ENCODE measurements around the gene UBE2S. TPM values are rescaled to one million over a fixed set of nuclear protein-coding genes. Genes with fewer than 3 reads are reported as not detected.

UBE2S gene
- polyA plus RNA-seq, 3 donors, result 38.8 to 53.3 (median 46.7) TPM

- peak; percentile 94 to 98 (median 95) for DNase-seq (ENCODE audit: low read depth in 3 of 3, low spot score in 2 of 3)
Measured at GRCh38 chr19:55384920-55385723, 22.5 kb downstream of the UBE2S start.

- DNase-seq (ENCODE audit: low read depth in 3 of 3, low spot score in 2 of 3), result no peak
Measured at GRCh38 chr19:55384131-55384919, 23.3 kb downstream of the UBE2S start, which contains the start of gene TMEM238. Gene TMEM238, minus strand, starts transcription at chr19:55384292. Its CDS starts 33 bp downstream, at chr19:55384259.

- no peak for DNase-seq (ENCODE audit: low read depth in 3 of 3, low spot score in 2 of 3)
Measured at GRCh38 chr19:55383279-55384130, 24.1 kb downstream of the UBE2S start.

GRCh38 chr19:55382522-55383054 is 25.0 kb downstream of the UBE2S start:
- no peak for DNase-seq (ENCODE audit: low read depth in 3 of 3, low spot score in 2 of 3)

DNA sequence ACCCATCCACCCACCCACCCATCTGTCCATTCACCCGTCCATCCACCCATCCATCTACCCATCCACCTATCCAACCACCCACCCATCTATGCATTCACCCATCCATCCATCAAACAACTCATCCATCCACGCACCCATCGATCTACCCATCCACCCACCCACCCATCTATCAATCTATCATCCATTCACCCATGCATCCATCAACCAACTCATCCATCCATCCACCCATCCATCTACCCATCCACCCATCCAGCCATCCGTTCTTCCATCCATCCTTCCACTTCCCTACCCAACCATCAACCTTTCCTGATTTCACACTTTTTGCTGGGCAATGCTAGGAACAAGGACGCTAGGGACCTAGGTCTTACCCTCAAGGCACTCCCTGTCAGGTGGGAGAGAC is 25.6 kb downstream of the UBE2S start:
- no peak for DNase-seq (ENCODE audit: low read depth in 3 of 3, low spot score in 2 of 3)

DNA sequence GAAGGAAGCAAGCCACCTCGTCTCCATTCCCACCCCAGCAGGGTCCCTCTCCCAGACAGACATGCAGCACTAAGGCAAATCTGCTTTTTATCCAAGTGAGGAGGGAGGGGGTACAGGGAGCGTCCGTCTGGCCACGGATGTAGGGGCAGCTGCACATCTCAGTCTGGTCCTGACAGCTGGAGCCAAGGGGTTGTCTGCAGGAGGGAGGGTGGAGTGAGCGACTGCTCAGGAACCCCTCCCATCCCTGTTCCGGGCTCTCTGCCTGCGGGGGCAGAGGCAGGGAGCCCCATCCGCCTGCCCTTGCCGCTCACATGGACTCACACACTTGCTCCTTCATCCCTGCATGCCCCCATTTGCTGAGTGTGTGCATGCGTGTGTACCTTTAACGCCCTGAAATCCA is 28.4 kb downstream of the UBE2S start:
- DNase-seq (ENCODE audit: low read depth in 3 of 3, low spot score in 2 of 3), result no peak

DNA sequence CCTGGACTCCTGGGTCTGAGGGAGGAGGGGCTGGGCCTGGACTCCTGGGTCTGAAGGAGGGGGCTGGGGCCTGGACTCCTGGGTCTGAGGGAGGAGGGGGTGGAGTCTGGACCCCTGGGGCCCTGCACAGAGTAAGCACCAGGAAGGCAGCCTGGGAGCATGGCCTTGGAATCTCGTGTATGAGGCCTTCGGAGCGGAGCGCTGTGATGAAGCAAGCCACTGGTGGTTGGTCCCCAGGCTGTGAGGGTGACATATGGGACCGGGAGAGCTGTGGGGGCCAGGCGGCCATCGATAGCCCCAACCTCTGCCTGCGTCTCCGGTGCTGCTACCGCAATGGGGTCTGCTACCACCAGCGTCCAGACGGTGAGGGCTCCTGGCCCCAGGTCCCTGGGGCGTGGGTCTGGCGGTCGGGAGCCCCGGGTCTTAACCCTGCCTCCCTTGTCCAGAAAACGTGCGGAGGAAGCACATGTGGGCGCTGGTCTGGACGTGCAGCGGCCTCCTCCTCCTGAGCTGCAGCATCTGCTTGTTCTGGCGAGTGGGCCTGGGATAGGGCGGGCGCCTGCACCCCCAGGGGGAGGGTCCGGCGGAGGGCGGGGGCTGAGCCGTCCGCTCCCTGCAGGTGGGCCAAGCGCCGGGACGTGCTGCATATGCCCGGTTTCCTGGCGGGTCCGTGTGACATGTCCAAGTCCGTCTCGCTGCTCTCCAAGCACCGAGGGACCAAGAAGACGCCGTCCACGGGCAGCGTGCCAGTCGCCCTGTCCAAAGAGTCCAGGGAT is 30.0 kb downstream of the UBE2S start:
- no peak for DNase-seq (ENCODE audit: low read depth in 3 of 3, low spot score in 2 of 3)

DNA sequence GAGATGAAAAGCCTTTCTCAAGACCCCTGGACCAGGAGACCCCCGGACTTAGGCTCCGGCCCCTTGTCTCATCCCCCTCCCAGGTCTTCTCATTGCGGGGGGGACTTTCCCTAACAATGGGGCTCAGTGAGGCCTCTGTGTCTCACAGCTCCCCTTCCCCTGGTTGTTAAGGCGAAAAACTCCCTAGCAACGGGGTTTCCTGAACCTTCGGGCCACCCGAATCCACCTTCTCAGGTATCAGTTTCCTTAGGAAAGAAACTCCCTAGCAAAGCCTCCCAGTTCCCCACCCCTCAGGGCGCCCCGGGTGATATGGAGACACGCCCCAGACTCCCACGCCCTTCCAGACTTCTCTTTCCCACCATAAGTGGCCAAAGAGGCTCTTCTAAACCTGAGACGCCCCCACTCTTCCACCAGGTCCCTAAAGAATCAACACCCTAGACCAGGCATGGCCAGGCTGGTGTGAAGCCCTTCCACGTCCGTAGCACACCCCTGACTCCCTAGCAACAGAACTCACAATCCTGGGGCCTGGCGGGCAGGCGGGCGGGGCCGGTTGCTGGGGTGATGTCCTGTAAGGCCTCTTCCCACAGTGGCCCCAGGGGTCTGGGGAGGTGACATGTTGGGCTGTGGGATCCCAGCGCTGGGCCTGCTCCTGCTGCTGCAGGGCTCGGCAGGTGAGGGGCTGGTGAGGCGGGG is 31.2 kb downstream of the UBE2S start, which contains the start of gene TMEM190:
TSS of gene TMEM190 (plus strand) at position 586 of the 693 bp plus-strand sequence. CDS start at position 614, 28 bp downstream.
- no peak for DNase-seq (ENCODE audit: low read depth in 3 of 3, low spot score in 2 of 3)

DNA sequence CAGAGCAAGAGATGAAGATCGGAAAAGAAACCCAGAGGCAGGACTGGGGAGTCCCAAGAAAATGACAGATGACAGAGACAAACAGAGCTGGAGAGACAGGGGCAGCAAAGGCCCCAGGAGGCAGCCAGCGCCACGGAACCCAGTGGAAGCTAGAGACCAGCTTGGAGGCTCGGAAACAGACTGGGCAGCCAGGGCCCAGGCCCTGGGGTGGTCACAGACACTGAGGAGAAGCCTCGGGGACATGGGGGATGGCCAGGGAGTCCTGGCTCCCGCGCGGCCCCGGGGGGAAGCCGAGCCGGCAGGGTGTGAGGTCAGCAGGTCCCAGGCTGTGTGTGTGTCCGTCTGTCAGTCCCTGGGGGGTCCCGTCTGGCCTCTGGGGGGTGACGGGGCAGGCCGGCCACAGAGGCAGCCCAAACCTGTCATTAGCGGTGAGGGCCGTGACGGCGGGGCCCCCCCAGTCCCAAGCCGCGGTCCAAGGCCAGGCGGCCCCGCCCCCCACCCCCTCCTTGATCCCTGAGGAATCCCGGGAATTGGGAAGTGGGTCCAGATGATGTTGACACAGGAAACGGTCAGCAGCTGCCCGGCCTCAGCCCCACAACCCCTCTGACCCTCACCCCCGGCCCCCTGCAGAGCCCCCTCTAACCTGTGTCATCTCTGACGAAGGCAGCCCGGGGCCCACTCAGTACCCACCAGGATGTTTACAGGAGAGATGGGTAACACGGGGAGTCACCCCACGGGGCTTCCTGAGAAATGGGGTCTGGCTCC is 33.4 kb downstream of the UBE2S start:
- DNase-seq (ENCODE audit: low read depth in 3 of 3, low spot score in 2 of 3), result no peak

DNA sequence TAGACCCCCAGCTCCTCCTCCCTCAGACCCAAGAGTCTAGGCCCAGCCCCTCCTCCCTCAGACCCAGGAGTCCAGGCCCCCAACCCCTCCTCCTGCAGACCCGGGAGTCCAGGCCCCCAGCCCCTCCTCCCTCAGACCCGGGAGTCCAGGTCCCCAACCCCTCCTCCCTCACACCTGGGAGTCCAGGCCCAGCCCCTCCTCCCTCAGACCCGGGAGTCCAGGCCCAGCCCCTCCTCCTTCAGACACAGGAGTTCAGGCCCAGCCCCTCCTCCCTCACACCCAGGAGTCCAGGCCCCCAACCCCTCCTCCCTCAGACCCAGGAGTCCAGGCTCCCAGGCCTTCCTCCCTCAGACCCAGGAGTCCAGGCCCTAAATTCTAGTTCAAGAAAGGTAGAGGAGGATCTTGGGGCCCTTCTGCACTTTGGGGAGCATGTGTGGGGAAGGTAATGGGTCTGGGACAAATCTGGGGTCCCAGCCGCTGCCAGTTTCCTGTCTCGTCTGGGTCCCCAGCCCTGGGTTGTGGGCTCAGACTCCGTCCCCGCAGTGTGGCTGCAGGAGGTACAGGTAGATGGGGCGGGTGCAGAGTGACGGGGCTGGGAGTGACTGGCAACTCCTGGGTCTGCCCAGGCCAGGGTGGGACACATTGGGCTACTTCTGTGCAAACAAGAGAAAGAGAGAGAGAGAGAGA is 34.1 kb downstream of the UBE2S start:
- no peak for DNase-seq (ENCODE audit: low read depth in 3 of 3, low spot score in 2 of 3)

DNA sequence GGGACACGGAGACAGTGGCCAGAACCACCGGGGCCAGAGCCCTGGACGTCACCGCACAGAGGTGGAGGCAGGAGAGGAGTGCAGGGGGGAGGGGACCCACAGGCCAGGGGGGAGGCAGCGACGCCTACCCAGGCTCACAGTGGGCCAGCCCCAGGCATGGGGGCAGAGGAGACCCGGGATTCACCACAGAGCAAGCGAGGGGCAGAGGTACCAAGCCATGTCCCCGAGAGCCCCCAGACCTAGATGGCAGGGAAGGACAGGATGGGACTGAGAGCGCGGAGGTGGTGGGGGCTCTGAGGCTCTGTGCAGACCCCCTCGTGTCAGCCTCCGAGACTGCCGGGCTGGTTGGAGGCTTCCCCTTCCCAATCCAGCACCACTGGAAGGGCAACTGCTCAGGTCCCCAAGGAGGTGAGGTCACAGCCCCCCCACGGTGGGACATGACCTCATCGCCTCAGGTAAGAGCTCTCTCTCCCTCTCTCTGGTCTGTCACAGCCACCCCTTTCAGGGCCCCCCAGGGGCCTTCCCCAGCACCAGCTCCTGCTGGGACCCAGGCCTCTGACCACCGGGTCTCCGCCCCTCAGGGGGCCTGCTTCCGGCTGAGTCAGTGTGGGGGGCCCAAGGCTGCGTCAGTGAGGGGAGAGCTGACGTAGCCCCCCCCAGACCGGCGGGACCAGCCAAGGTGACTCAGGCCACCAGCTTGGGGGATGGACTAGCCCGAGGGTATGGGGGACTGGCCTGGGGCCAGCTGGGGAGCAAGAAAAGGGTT is 35.1 kb downstream of the UBE2S start:
- no peak for DNase-seq (ENCODE audit: low read depth in 3 of 3, low spot score in 2 of 3)

- no peak for DNase-seq (ENCODE audit: low read depth in 3 of 3, low spot score in 2 of 3)
Measured at GRCh38 chr19:55370305-55370988, 37.1 kb downstream of the UBE2S start, which contains the start of gene IL11. Gene IL11, minus strand, starts transcription at chr19:55370463. Its CDS starts 153 bp downstream, at chr19:55370310.

DNA sequence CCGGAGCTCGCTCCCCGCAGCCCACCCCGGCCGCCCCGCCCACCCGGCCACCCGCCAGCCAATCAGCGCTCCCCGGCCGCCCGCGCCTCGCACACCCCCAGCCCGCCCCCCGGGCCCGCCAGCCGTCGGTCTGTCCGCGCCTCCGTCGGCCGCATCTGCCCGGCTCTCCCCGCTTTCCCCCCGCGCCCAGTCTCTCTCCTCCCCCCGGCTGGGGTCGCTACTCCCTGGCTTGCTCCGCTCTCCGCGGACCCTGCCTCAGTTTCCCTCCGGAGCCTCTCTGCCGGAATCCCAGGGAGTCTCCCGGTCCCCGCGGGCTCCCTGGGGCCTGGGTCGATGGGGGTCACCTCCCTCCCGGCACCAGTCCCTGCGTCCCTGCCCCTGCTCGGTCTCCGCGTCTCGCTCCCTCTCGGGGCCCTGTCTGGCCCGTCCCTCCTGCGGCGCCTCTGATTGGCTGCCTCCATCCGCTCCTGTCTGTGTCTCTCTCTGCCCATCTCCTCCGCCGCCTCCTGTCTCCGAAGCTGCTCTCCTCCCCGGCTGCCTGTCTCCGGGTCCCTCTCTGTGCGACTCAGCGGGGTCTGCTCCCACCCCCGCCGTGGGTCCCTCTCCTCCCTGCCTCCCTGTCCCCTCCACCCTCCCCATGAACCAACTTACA is 37.8 kb downstream of the UBE2S start:
- no peak for DNase-seq (ENCODE audit: low read depth in 3 of 3, low spot score in 2 of 3)

DNA sequence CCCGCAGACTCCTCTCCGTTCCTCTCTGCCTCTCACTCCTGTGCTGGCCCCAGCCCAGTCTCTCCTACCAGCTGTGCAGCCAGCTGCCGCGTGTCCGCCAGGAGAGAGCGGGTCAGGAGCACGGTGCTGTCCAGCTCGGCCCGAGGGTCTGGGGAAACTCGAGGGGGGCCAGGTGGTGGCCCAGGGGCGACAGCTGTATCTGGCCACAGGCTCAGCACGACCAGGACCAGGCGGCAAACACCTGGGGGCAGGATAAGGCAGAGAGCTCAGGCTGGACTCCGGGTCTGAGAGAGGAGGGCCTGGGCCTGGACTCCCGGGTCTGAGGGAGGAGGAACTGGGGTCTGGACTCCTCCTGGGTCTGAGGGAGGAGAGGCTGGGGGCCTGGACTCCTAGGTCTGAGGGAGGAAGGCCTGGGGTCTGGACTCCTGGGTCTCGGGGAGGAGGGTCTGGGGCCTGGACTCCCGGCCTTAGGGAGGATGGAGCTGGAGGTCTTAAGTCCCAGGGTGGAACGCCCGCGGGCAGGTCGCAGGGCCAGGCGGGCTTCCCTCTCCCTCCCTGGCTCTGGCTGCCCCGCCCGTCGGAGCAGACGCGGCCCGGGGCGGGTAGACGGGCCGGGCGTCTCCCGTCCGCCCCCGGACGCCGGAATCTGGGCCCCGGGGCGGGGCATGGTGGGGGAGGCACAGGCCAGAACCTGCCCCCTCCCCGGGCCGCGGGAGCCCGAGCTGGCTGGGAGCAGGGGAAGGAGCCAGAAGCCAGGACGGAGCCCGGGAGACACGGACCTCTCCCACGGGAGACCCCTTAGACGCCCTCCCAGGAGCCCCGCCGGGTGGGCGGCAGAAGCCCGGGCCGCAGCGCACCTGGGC is 38.7 kb downstream of the UBE2S start:
- DNase-seq (ENCODE audit: low read depth in 3 of 3, low spot score in 2 of 3), result no peak

DNA sequence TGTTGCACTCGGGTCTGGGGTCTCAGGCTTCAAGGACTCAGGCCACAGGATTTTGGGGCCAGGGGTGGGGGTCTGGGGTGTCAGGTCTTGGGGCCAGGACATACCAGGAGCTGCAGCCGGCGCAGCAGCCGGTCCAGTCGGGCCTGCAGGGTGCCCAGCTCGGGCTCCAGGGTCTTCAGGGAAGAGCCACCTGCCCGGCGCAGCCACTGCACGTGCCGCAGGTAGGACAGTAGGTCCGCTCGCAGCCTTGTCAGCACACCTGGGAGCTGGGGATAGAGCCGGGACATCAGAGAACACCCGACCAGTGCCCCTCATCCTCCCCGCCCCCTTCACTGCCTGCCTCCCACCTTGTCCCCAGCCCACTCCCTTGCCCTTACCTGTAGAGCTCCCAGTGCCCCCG is 39.5 kb downstream of the UBE2S start:
- DNase-seq (ENCODE audit: low read depth in 3 of 3, low spot score in 2 of 3), result no peak
